ENCODE measurements around the gene LIAS.

The LIAS gene

GRCh38 chr4:39484582-39485272 lies 25.9 kb downstream of the LIAS start:
- no peak overlapping the region for H3K4me3 ChIP-seq (ENCODE audit: low read depth, low read length)
- in situ Hi-C loops (cut with HindIII; ENCODE audit: low sequenced_read_pairs) = no loop called here
- no peak for DNase-seq (ENCODE audit: low read depth, low spot score)
- TF ChIP-seq CTCF (IDR thresholded peaks at IDR 0.05; ENCODE audit: low read depth, low read length) = no peak

DNA sequence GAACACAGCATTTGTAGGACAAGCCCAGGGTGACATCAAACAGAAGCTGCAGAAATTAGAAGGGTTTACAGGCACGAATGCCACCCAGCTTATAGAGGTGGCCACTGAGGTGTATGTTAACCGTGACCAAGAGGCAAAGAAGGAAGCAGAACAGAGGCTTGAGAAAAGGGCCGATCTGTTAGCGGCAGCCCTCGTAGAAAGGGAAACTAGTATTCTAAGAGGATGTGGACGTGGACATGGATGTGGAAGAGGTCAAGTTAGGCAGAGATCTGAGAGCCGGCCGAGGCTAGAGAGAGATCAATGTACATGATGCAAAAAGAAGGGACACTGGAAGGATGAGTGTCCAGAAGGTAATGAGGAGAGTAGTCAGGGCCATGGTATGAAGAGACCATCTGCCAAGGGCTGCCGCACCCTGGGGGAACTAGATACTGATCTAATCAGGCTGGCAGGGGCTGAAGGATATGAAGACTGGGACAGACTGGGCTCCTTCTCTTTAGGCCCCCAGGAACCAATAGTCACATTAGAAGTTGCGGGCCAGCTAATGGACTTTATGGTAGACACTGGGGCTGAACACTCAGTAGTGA lies 27.5 kb downstream of the LIAS start:
- in situ Hi-C loops (cut with HindIII; ENCODE audit: low sequenced_read_pairs) = no loop called here

DNA sequence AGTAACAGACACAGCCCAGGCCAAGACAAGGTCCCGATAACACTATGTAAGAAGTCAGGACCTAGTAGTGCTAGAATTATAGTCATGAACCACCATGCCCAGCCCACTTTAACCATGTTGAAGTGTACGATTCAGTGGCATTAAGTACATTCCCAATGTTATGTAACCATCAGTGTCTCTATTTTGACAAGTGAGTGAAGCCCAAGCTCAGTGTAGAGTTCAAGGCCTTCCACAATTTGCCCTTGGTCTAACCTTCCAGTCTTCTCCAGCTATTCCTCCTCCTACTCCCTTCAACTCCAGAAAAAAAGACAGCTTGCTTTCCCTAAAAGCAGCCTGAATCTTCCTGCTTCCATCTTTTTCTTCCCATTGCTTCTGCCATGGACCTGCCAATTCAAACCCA lies 31.5 kb downstream of the LIAS start:
- DNase-seq (ENCODE audit: low read depth, low spot score) = no peak
- no peak for TF ChIP-seq CTCF (IDR thresholded peaks at IDR 0.05; ENCODE audit: low read depth, low read length)
- no peak overlapping the region for H3K4me3 ChIP-seq (ENCODE audit: low read depth, low read length)
- in situ Hi-C loops (cut with HindIII; ENCODE audit: low sequenced_read_pairs) = no loop called here

More for the DNA sequence above, 27.5 kb downstream of the LIAS start:
- TF ChIP-seq CTCF (IDR thresholded peaks at IDR 0.05; ENCODE audit: low read depth, low read length) = no peak
- no peak overlapping the region for H3K4me3 ChIP-seq (ENCODE audit: low read depth, low read length)
- DNase-seq (ENCODE audit: low read depth, low spot score) = no peak

DNA sequence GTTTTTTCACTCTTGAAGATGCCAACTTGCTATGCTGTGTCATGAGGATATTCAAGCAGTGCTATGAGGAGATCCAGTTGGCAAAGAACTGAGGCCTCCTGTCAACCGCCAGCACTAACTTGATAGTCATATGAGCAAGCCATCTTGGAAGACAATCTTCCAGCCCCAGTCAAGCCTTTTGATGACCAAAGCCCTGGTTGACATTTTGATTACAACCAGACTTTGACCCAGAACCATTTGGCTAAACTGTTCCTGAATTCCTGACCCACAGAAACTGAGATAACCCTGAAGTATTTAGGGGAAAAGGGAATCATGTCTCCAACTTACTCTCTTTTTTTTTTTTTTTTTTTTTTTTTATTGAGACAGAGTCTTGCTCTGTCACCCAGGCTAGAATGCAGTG lies 35.5 kb downstream of the LIAS start:
- H3K4me3 ChIP-seq (ENCODE audit: low read depth, low read length) = no peak overlapping the region
- DNase-seq (ENCODE audit: low read depth, low spot score) = no peak
- in situ Hi-C loops (cut with HindIII; ENCODE audit: low sequenced_read_pairs) = no loop called here
- TF ChIP-seq CTCF (IDR thresholded peaks at IDR 0.05; ENCODE audit: low read depth, low read length) = no peak

- TF ChIP-seq CTCF (IDR thresholded peaks at IDR 0.05; ENCODE audit: low read depth, low read length) = no peak
- in situ Hi-C loops (cut with HindIII; ENCODE audit: low sequenced_read_pairs) = no loop called here
- no peak for DNase-seq (ENCODE audit: low read depth, low spot score)
- no peak overlapping the region for H3K4me3 ChIP-seq (ENCODE audit: low read depth, low read length)
These were observed 36.8 kb downstream of the LIAS start for GRCh38 chr4:39495446-39496213.

DNA sequence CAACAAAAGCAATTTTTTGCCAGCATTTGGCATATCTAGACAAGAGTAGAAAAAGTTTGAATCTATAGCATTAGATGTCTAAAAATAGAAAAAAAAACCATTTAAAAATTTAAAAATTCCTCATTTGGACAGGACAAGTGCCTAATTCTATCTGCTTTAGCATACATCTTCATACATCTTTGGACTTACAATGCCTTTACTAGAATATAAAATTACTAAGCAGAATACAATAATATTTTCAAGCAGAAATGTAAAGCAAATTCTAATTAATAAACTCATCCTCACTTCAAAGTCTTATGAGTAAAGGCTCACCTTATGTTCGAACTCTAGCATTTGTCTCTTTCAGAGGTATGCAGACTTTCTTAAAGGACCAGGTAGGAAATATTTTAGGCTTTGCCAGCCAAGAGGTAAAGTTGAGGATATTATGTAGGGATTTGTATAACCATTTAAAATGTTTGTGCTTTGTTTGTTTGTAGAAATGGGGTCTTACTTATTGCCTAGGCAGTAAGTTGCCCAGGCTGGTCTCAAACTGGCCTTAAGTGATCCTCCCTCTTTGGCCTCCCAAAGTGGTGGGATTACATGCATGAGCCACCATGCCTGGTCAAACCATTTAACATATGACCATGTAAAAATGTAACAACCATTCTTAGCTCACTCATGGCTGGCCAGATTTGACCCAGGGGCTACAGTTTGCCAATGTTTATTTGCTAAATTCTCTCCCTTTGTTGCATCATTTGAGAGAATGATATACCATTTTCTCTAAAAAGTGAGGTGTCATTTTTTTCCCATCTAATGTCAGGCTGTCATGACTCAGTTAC lies 39.3 kb downstream of the LIAS start:
- in situ Hi-C loops (cut with HindIII; ENCODE audit: low sequenced_read_pairs) = no loop called here
- no peak overlapping the region for H3K4me3 ChIP-seq (ENCODE audit: low read depth, low read length)
- no peak for TF ChIP-seq CTCF (IDR thresholded peaks at IDR 0.05; ENCODE audit: low read depth, low read length)
- no peak for DNase-seq (ENCODE audit: low read depth, low spot score)

Measured in astrocyte of the spinal cord (primary cell).